ENCODE measurements around the gene BHLHE41.

Gene BHLHE41

GRCh38 chr12:26122061-26122680 is 2.7 kb downstream of the BHLHE41 start:
- TF ChIP-seq TAF1 (IDR thresholded peaks at IDR 0.05; ENCODE audit: borderline replicate concordance, low read depth, low read length) (no peak), POLR2A (IDR thresholded peaks at IDR 0.05; ENCODE audit: low read depth, low read length) (no peak), POLR2AphosphoS5 (IDR thresholded peaks at IDR 0.05; ENCODE audit: low read depth, low read length) (no peak)
- FAIRE-seq (no peak), DNase-seq (ENCODE audit: insufficient read length) (no peak)

- DNase-seq (ENCODE audit: insufficient read length) (no peak), FAIRE-seq (peak; percentile 78)
- TF ChIP-seq POLR2AphosphoS5 (IDR thresholded peaks at IDR 0.05; ENCODE audit: low read depth, low read length) (no peak), POLR2A (IDR thresholded peaks at IDR 0.05; ENCODE audit: low read depth, low read length) (no peak), TAF1 (IDR thresholded peaks at IDR 0.05; ENCODE audit: borderline replicate concordance, low read depth, low read length) (no peak)
These were observed 3.3 kb downstream of the BHLHE41 start for GRCh38 chr12:26121323-26122060.

- FAIRE-seq (peak; percentile 9), DNase-seq (ENCODE audit: insufficient read length) (no peak)
- TF ChIP-seq POLR2A (IDR thresholded peaks at IDR 0.05; ENCODE audit: low read depth, low read length) = no peak
- TF ChIP-seq TAF1 (IDR thresholded peaks at IDR 0.05; ENCODE audit: borderline replicate concordance, low read depth, low read length) = no peak
- no peak for TF ChIP-seq POLR2AphosphoS5 (IDR thresholded peaks at IDR 0.05; ENCODE audit: low read depth, low read length)
These were observed 4.1 kb downstream of the BHLHE41 start for GRCh38 chr12:26120561-26121274.

GRCh38 chr12:26119391-26119989 is 5.3 kb downstream of the BHLHE41 start:
- no peak for TF ChIP-seq POLR2AphosphoS5 (IDR thresholded peaks at IDR 0.05; ENCODE audit: low read depth, low read length)
- no peak for TF ChIP-seq POLR2A (IDR thresholded peaks at IDR 0.05; ENCODE audit: low read depth, low read length)
- TF ChIP-seq TAF1 (IDR thresholded peaks at IDR 0.05; ENCODE audit: borderline replicate concordance, low read depth, low read length) = no peak
- no peak for DNase-seq (ENCODE audit: insufficient read length)
- FAIRE-seq = peak; percentile 92

- no peak for FAIRE-seq
- TF ChIP-seq TAF1 (IDR thresholded peaks at IDR 0.05; ENCODE audit: borderline replicate concordance, low read depth, low read length) (no peak), POLR2A (IDR thresholded peaks at IDR 0.05; ENCODE audit: low read depth, low read length) (no peak), POLR2AphosphoS5 (IDR thresholded peaks at IDR 0.05; ENCODE audit: low read depth, low read length) (no peak)
- DNase-seq (ENCODE audit: insufficient read length) = no peak
These were observed 6.5 kb downstream of the BHLHE41 start for GRCh38 chr12:26118308-26118707.

- DNase-seq (ENCODE audit: insufficient read length) (no peak), FAIRE-seq (no peak)
- TF ChIP-seq POLR2AphosphoS5 (IDR thresholded peaks at IDR 0.05; ENCODE audit: low read depth, low read length) = no peak
- TF ChIP-seq POLR2A (IDR thresholded peaks at IDR 0.05; ENCODE audit: low read depth, low read length) = no peak
- no peak for TF ChIP-seq TAF1 (IDR thresholded peaks at IDR 0.05; ENCODE audit: borderline replicate concordance, low read depth, low read length)
These were observed 7.8 kb downstream of the BHLHE41 start for GRCh38 chr12:26116829-26117715.

GRCh38 chr12:26114720-26115401 is 10.0 kb downstream of the BHLHE41 start:
- FAIRE-seq (no peak), DNase-seq (ENCODE audit: insufficient read length) (no peak)
- TF ChIP-seq TAF1 (IDR thresholded peaks at IDR 0.05; ENCODE audit: borderline replicate concordance, low read depth, low read length) (no peak), POLR2A (IDR thresholded peaks at IDR 0.05; ENCODE audit: low read depth, low read length) (no peak), POLR2AphosphoS5 (IDR thresholded peaks at IDR 0.05; ENCODE audit: low read depth, low read length) (no peak)

GRCh38 chr12:26113853-26114719 is 10.8 kb downstream of the BHLHE41 start:
- FAIRE-seq (peak; percentile 88), DNase-seq (ENCODE audit: insufficient read length) (peak; percentile 75)
- no peak for TF ChIP-seq POLR2AphosphoS5 (IDR thresholded peaks at IDR 0.05; ENCODE audit: low read depth, low read length)
- TF ChIP-seq POLR2A (IDR thresholded peaks at IDR 0.05; ENCODE audit: low read depth, low read length) = peak; percentile 56; the same call in 1 of the 2 replicates
- no peak for TF ChIP-seq TAF1 (IDR thresholded peaks at IDR 0.05; ENCODE audit: borderline replicate concordance, low read depth, low read length)

- TF ChIP-seq POLR2A (IDR thresholded peaks at IDR 0.05; ENCODE audit: low read depth, low read length) = no peak
- no peak for TF ChIP-seq POLR2AphosphoS5 (IDR thresholded peaks at IDR 0.05; ENCODE audit: low read depth, low read length)
- TF ChIP-seq TAF1 (IDR thresholded peaks at IDR 0.05; ENCODE audit: borderline replicate concordance, low read depth, low read length) = no peak
- no peak for DNase-seq (ENCODE audit: insufficient read length)
- FAIRE-seq = peak; percentile 83
These were observed 11.6 kb downstream of the BHLHE41 start for GRCh38 chr12:26113181-26113654.
